Activated naive CD8-positive, alpha-beta T cell treated with anti-CD3 and anti-CD28 coated beads, Interleukin-2, amount 10 ng/mL, durations not matched to agents 7 days and 5 days (primary cell): Measurements from ENCODE around the gene SETD3. TPM values are rescaled to one million over a fixed set of nuclear protein-coding genes. Genes with fewer than 3 reads are reported as not detected.

Experiments used
- ATAC-seq: fragments of 150-1000 bp; cut with Tn5 transposase; one replicate; pipeline ENCODE4 v1.10.0; 2021; ENCODE audit warnings: low read depth, moderate library complexity
- POLR2A ChIA-PET: fragments of 350-600 bp; sonication (Branson Sonifier 250); formaldehyde crosslinking; loops from one replicate; lab custom pipeline; 2021; ENCODE audit warnings: antibody characterized with exemption; lab: Charles Lee
- DNase-seq: peaks from one replicate; pipeline ENCODE4 v3.0.0; 2021
- H3K27ac Mint-ChIP-seq: one replicate; pipeline ENCODE4 v1.8.0; 2022; ENCODE audit warnings: mild to moderate bottlenecking, mixed read lengths
- H3K27me3 Mint-ChIP-seq: one replicate; pipeline ENCODE4 v1.8.0; 2022; ENCODE audit warnings: mild to moderate bottlenecking, moderate library complexity, mixed read lengths
- H3K36me3 Mint-ChIP-seq: one replicate; pipeline ENCODE4 v1.8.0; 2021; ENCODE audit warnings: mild to moderate bottlenecking, mixed read lengths
- H3K4me1 Mint-ChIP-seq: one replicate; pipeline ENCODE4 v1.8.0; 2021; ENCODE audit warnings: mixed read lengths
- H3K4me3 Mint-ChIP-seq: one replicate; pipeline ENCODE4 v1.8.0; 2022; ENCODE audit warnings: mild to moderate bottlenecking, moderate library complexity, mixed read lengths
- H3K9me3 Mint-ChIP-seq: one replicate; pipeline ENCODE4 v1.8.0; 2021; ENCODE audit warnings: mixed read lengths
- total RNA-seq, 2 experiments: library from RNA; stranded (reverse); gene quantifications; one replicate each; pipeline ENCODE4 v1.2.3, GENCODE V29; 2021

The SETD3 gene
- total RNA-seq, 2 experiments from 2014 or later = 61.9 to 64.4 TPM

GRCh38 chr14:99452968-99453367, 27.7 kb downstream of the SETD3 start:
- Mint-ChIP-seq H3K36me3 (peaks cover 21% of the 10 kb centered on the region), H3K9me3 (no peaks in the 10 kb centered on the region), H3K27ac (no peak overlapping the region), H3K27me3 (no peaks in the 10 kb centered on the region), H3K4me3 (no peak overlapping the region), H3K4me1 (no peaks in the 10 kb centered on the region)
- POLR2A ChIA-PET = no interaction called here
- no peak for DNase-seq
- ATAC-seq = no peak

DNA sequence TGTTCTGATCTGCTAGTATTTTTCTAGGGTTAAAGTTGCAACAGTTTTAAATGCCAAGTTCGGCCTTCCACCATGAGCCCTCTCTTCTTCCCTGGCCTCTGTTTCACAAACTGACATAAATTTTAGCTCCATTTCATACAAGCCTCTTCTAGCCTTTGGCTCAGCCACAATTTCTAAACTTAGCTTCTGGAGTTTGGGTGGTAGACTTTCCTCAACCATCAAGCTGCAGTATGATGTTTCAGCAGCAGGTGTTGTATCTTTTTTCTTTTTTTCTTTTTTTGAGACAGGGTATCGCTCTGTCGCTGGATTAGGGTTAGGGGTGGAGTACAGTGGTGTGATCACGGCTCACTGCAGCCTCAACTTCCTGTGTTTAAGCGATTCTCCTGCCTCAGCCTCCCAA, 29.4 kb downstream of the SETD3 start:
- H3K27ac Mint-ChIP-seq = no peak overlapping the region
- no peak overlapping the region for H3K4me3 Mint-ChIP-seq
- DNase-seq = no peak
- no peak for ATAC-seq
- H3K9me3 Mint-ChIP-seq = no peaks in the 10 kb centered on the region
- no peaks in the 10 kb centered on the region for H3K4me1 Mint-ChIP-seq
- peaks cover 17% of the 10 kb centered on the region for H3K36me3 Mint-ChIP-seq
- no peaks in the 10 kb centered on the region for H3K27me3 Mint-ChIP-seq
- POLR2A ChIA-PET = no interaction called here

GRCh38 chr14:99450266-99450665, 30.4 kb downstream of the SETD3 start:
- Mint-ChIP-seq H3K4me1 (no peaks in the 10 kb centered on the region), H3K4me3 (no peak overlapping the region), H3K9me3 (no peaks in the 10 kb centered on the region), H3K27ac (no peak overlapping the region), H3K36me3 (peaks cover 16% of the 10 kb centered on the region), H3K27me3 (no peaks in the 10 kb centered on the region)
- POLR2A ChIA-PET = no interaction called here
- ATAC-seq (no peak), DNase-seq (no peak)

GRCh38 chr14:99447739-99448138, 32.9 kb downstream of the SETD3 start:
- no peak overlapping the region for H3K4me3 Mint-ChIP-seq
- DNase-seq (no peak), ATAC-seq (no peak)
- no peaks in the 10 kb centered on the region for H3K4me1 Mint-ChIP-seq
- H3K36me3 Mint-ChIP-seq = peaks cover 16% of the 10 kb centered on the region
- H3K27me3 Mint-ChIP-seq = no peaks in the 10 kb centered on the region
- POLR2A ChIA-PET = no interaction called here
- no peaks in the 10 kb centered on the region for H3K9me3 Mint-ChIP-seq
- H3K27ac Mint-ChIP-seq = no peak overlapping the region

DNA sequence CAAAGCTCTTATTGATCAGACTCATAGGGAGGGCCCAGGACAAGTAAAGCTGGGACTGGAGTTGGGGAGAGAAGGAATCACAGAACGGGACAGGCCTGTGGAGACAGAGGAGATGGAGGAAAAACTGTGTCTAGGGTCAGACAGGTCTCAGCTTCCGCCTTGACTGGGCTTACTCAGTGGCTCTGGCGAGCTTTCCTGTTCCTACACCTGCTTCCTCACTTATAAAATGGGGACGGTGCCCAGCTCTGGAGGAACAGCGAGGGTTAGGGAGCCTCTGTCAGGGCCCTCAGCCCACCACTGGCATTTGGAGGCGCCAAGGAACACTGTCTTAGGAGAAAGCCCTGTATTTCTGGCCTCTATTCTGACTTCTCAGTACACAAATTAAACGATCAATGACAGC, 34.7 kb downstream of the SETD3 start:
- no peaks in the 10 kb centered on the region for H3K27me3 Mint-ChIP-seq
- no peak overlapping the region for H3K27ac Mint-ChIP-seq

GRCh38 chr14:99441918-99442317, 38.7 kb downstream of the SETD3 start:
- no peak for ATAC-seq
- Mint-ChIP-seq H3K27me3 (no peaks in the 10 kb centered on the region), H3K4me3 (no peak overlapping the region), H3K4me1 (peaks cover 19% of the 10 kb centered on the region), H3K36me3 (peaks cover 31% of the 10 kb centered on the region), H3K9me3 (no peaks in the 10 kb centered on the region), H3K27ac (no peak overlapping the region)
- POLR2A ChIA-PET = no interaction called here
- DNase-seq = no peak

More for the DNA sequence above, 34.7 kb downstream of the SETD3 start:
- Mint-ChIP-seq H3K4me1 (peaks cover 8% of the 10 kb centered on the region), H3K36me3 (peaks cover 19% of the 10 kb centered on the region), H3K9me3 (no peaks in the 10 kb centered on the region), H3K4me3 (no peak overlapping the region)
- ATAC-seq (no peak), DNase-seq (no peak)
- POLR2A ChIA-PET = no interaction called here

GRCh38 chr14:99441157-99441870, 39.3 kb downstream of the SETD3 start:
- H3K27me3 Mint-ChIP-seq = no peaks in the 10 kb centered on the region
- ATAC-seq (no peak), DNase-seq (no peak)
- POLR2A ChIA-PET = no interaction called here
- H3K9me3 Mint-ChIP-seq = no peaks in the 10 kb centered on the region
- peaks cover 26% of the 10 kb centered on the region for H3K4me1 Mint-ChIP-seq
- H3K4me3 Mint-ChIP-seq = no peak overlapping the region
- H3K36me3 Mint-ChIP-seq = peaks cover 32% of the 10 kb centered on the region
- H3K27ac Mint-ChIP-seq = no peak overlapping the region

DNA sequence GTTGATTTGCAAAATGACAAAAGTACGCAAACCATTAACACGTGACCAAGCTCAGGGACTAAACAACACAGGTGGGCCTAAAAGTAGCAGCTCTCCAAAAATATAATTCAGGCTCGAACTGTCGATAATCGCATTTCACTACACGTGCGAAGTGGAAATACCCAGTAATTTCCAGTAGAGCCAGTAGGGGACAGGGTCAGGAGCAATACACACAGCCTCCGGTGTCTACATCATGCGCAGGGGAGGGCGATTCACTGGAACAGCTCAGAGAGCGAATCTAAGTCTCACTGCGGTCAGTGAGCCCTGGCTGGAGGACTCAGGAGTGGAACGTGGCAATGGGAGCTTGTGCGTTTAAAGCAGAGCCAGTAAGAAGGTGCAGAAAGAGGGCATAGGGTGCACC, 40.4 kb downstream of the SETD3 start:
- no peak for DNase-seq
- H3K4me3 Mint-ChIP-seq = no peak overlapping the region
- peaks cover 32% of the 10 kb centered on the region for H3K4me1 Mint-ChIP-seq
- POLR2A ChIA-PET = no interaction called here
- H3K9me3 Mint-ChIP-seq = no peaks in the 10 kb centered on the region
- no peaks in the 10 kb centered on the region for H3K27me3 Mint-ChIP-seq
- H3K27ac Mint-ChIP-seq = no peak overlapping the region
- H3K36me3 Mint-ChIP-seq = peaks cover 40% of the 10 kb centered on the region
- no peak for ATAC-seq

GRCh38 chr14:99437706-99438105, 43.0 kb downstream of the SETD3 start:
- no peaks in the 10 kb centered on the region for H3K9me3 Mint-ChIP-seq
- POLR2A ChIA-PET = no interaction called here

DNA sequence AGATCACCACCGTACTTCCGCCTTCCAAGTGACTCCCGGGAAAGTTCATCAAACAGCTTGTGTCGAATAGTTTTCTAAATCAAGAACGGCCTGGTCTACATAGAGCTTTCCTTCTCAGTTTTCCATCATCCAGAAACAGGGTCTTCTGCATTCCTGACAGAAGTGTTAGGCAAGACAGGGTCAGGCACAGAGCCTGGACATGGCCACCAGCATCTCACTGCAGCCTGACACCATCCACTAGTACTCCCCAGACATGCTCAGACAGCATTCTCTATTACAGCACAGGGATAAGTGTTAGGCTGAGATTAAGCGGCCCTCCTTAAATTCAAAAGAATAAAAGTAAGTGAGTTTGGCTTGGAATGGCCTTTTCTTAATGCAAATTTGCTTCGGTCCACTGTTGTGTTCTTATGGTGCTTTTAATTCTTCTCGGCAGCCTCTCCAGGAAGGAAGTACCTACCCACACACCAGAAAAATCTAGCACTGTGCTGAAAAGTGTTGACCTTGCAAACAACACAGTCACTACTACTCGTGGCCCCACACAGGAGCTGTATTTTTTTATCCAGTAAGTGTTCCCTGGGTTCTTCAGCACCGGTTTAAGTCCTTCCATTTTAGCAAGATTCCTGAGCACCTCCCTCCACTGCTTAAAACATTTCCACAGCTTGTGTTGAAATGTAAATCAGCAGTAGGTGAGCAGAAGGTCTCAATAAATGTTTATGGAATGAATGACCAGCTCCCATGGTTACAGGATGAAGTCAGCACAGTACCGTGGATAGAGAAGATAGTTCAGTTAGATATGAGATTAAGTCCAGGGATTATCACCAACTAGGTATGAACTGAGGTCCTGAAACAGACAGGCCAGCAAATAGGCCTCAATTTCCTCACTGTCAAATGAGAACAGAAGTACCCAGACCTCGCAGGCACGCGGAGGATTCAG, 44.1 kb downstream of the SETD3 start:
- peak overlapping the region; percentile 68 for H3K27ac Mint-ChIP-seq
- no peaks in the 10 kb centered on the region for H3K9me3 Mint-ChIP-seq
- POLR2A ChIA-PET = interaction anchor here (0.8 to 1.9 kb wide), 2 partner anchors 21 to 44 kb away, joined by 4 to 5 read pairs; partner anchors contain the start of genes CCNK and SETD3
- peaks cover 51% of the 10 kb centered on the region for H3K36me3 Mint-ChIP-seq
- DNase-seq = no peak
- peak overlapping the region; percentile 49 for H3K4me3 Mint-ChIP-seq
- peaks cover 23% of the 10 kb centered on the region for H3K4me1 Mint-ChIP-seq
- H3K27me3 Mint-ChIP-seq = no peaks in the 10 kb centered on the region
- ATAC-seq = peak; percentile 84

More at GRCh38 chr14:99437706-99438105, 43.0 kb downstream of the SETD3 start:
- DNase-seq = no peak
- no peaks in the 10 kb centered on the region for H3K27me3 Mint-ChIP-seq
- no peak for ATAC-seq
- H3K27ac Mint-ChIP-seq = no peak overlapping the region
- peaks cover 32% of the 10 kb centered on the region for H3K4me1 Mint-ChIP-seq
- H3K4me3 Mint-ChIP-seq = no peak overlapping the region
- H3K36me3 Mint-ChIP-seq = peaks cover 50% of the 10 kb centered on the region

GRCh38 chr14:99435327-99435726, 45.3 kb downstream of the SETD3 start:
- Mint-ChIP-seq H3K27me3 (no peaks in the 10 kb centered on the region), H3K27ac (no peak overlapping the region), H3K4me3 (no peak overlapping the region), H3K4me1 (peaks cover 28% of the 10 kb centered on the region), H3K36me3 (peaks cover 62% of the 10 kb centered on the region), H3K9me3 (peaks cover 3% of the 10 kb centered on the region)
- POLR2A ChIA-PET = interaction anchor here (0.8 to 1.9 kb wide), 2 partner anchors 45 to 81 kb away, joined by 3 to 5 read pairs; partner anchors contain the start of genes CCNK and SETD3
- ATAC-seq = no peak
- DNase-seq = no peak

DNA sequence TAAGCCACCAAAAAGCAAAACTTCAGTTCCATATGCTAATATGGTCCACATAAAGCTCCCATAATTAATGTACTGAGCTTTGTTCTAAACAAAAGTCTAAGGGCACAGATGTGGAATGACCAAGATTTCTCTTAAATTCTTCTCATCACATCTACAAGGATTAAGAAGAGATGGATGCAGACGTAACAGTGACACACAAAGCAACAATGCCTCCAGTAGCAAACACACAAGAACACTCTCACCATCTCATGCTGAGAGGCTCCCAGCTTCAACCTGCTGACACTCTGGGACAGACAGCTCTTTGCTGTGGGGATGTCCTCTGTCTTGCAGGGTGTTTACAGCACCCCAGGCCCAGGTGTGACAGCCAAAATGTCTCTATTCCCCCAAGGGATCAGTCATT, 48.2 kb downstream of the SETD3 start:
- no peaks in the 10 kb centered on the region for H3K27me3 Mint-ChIP-seq
- H3K9me3 Mint-ChIP-seq = peaks cover 14% of the 10 kb centered on the region
- H3K36me3 Mint-ChIP-seq = peaks cover 75% of the 10 kb centered on the region
- H3K27ac Mint-ChIP-seq = no peak overlapping the region
- DNase-seq (no peak), ATAC-seq (no peak)
- POLR2A ChIA-PET = no interaction called here
- no peak overlapping the region for H3K4me3 Mint-ChIP-seq
- peaks cover 22% of the 10 kb centered on the region for H3K4me1 Mint-ChIP-seq

DNA sequence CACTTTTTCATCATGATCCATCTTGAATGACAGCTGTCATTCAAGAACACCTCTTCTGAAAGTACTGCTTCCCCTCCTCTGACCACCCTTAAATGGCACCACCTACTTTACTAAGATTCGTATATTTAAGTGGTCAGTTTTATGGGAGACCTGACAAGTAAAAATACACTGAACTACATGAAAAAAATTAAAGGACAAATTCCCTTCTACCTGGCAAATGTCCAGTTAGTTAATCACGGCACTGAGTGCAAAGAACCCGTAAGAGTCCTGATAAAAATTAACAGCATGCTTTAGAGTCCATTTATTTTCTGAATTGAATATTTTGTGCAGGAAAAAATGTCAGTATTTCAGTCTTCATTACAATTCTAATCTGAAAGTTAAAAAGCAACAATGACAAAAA, 48.7 kb downstream of the SETD3 start:
- no peak for ATAC-seq

More for the DNA sequence above, 48.7 kb downstream of the SETD3 start:
- H3K4me3 Mint-ChIP-seq = no peak overlapping the region
- no peak for DNase-seq
- H3K4me1 Mint-ChIP-seq = peaks cover 17% of the 10 kb centered on the region
- peaks cover 14% of the 10 kb centered on the region for H3K9me3 Mint-ChIP-seq
- H3K27me3 Mint-ChIP-seq = no peaks in the 10 kb centered on the region
- H3K27ac Mint-ChIP-seq = no peak overlapping the region
- POLR2A ChIA-PET = no interaction called here
- peaks cover 71% of the 10 kb centered on the region for H3K36me3 Mint-ChIP-seq
